Spleen (tissue), 7 donors: ENCODE data around the gene ABLIM2.

Source experiments
- CTCF ChIP-seq, 11 experiments: fragments of 200-600 bp in 7 of 11; fragments of 450-650 bp in 4 of 11; sonication (generic) in 4 of 11; IDR thresholded peaks in 8 of 11; conservative IDR thresholded peaks in 3 of 11; 1 replicate in 7 of 11; 2 replicates in 4 of 11; pipeline versions ENCODE4 v1.4.0 to v1.8.0; 2016 to 2021; ENCODE audit warnings: antibody characterized with exemption in 11 of 11, inconsistent platforms in 4 of 11, mild to moderate bottlenecking in 1 of 11
- POLR2A ChIP-seq, 3 donors: fragments of 450-650 bp; IDR thresholded peaks; one replicate each; pipeline ENCODE4 v1.5.1; 2017; ENCODE audit warnings: antibody characterized with exemption in 3 of 3, mild to moderate bottlenecking in 1 of 3
- POLR2AphosphoS5 ChIP-seq, 3 donors: sonication (generic); formaldehyde crosslinking; IDR thresholded peaks; one replicate each; pipeline ENCODE4 v1.5.1; 2017; ENCODE audit warnings: antibody characterized with exemption in 3 of 3
- donor health status: DM: no; HTN: no; CAD: no; lungs with moderate emphysema.
- donor health status: DM: no; HTN: no; CAD: no.
- donor health status: DM: no; HTN: no; CAD: no.

DNA sequence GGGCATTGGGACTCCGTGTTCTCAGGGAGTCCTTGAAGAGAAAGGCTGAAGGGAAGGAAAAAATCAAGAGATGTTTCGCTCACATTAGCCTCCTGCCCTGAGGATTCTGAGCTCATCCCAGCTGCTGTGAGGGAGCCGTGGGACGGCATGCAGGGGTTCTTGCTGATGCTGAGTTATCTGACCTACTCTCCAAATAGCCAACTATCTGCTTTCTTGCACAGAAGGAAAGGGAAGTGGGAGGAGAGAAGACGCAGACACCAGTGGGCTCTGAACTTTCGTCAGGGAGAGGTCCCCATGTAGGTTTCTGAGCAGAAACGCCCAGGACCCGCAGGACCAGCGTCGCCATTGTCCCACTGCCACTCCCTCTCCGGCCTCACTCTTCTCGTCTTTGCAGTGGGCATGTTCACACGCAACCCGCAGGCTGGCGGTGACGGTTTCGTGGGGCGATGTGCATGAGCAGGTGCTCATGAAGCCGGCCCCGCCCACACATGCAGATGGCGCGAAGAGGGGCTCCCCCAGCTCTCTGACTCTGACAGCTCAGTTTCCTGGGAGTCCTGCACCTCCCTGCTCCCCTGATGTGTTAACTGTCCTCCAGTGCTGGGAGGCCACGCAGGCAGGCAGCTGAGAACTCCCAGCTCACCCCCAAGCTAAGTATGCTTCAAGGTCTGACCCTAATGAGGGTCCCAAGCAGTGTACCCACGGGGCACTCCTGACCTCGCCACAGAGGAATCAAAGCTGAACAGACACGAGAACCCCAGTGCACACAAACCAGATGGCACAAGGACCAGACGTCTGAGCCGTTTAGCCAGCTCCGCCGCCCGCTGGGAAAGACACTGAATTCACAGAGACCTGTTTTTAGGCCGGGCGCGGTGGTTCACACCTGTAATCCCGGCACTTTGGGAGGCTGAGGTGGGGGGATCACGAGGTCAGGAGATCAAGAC, 13.6 kb upstream of the ABLIM2 start:
- no peak for TF ChIP-seq CTCF (IDR thresholded peaks at IDR 0.05 in 8 of 11, conservative IDR thresholded peaks at IDR 0.05 in 3 of 11)
- TF ChIP-seq POLR2AphosphoS5 (IDR thresholded peaks at IDR 0.05) = peak in 2 of 3 donors; percentile 31 to 33
- no peak for TF ChIP-seq POLR2A (IDR thresholded peaks at IDR 0.05)
